ENCODE results near the gene RALGAPA1.

DNA sequence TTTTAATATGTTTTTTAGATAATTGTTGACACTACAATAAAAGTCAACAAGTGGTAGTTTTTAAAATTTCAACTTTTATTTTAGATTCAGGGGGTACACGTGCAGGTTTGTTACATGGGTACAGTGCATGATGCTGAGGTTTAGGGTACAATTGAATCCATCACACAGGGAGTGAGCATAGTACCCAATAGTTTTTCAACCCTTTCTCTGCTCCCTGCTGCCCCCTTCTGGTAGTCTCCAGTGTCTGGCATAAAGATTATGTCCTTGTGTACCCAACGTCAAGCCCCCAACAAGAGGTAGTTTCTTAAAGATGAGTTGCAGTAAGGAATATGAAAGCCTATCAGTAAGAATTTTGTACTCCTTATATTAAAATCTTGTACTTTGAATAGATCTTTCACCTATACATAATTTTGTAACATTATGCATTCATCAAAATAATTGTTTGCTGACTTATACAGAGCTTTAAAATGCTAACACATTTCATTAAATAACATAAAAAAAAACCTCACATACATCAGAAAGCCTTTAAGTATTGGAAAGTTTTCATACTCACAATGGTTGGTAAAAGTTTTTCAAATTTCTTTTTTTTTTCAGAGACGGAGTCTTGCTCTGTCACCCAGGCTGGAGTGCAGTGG is 5.4 kb upstream of the RALGAPA1 start:
- TF ChIP-seq, protein P1, sequence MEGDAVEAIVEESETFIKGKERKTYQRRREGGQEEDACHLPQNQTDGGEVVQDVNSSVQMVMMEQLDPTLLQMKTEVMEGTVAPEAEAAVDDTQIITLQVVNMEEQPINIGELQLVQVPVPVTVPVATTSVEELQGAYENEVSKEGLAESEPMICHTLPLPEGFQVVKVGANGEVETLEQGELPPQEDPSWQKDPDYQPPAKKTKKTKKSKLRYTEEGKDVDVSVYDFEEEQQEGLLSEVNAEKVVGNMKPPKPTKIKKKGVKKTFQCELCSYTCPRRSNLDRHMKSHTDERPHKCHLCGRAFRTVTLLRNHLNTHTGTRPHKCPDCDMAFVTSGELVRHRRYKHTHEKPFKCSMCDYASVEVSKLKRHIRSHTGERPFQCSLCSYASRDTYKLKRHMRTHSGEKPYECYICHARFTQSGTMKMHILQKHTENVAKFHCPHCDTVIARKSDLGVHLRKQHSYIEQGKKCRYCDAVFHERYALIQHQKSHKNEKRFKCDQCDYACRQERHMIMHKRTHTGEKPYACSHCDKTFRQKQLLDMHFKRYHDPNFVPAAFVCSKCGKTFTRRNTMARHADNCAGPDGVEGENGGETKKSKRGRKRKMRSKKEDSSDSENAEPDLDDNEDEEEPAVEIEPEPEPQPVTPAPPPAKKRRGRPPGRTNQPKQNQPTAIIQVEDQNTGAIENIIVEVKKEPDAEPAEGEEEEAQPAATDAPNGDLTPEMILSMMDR (conservative IDR thresholded peaks at IDR 0.05), result peak; percentile 95
- TF ChIP-seq ZFX (IDR thresholded peaks at IDR 0.05), result no peak

All from C4-2B (cell line).